Erythroblast (primary cell): ENCODE measurements around the gene ELMO3.

Experiments used
- GATA1 ChIP-seq: IDR thresholded peaks from 2 replicates; pipeline ENCODE4 v1.6.1; 2011; ENCODE audit warnings: low read depth, mild to moderate bottlenecking, control low read depth, low read length, moderate library complexity
- POLR2A ChIP-seq: IDR thresholded peaks from 2 replicates; pipeline ENCODE4 v1.6.1; 2011; ENCODE audit warnings: mild to moderate bottlenecking, low read length

DNA sequence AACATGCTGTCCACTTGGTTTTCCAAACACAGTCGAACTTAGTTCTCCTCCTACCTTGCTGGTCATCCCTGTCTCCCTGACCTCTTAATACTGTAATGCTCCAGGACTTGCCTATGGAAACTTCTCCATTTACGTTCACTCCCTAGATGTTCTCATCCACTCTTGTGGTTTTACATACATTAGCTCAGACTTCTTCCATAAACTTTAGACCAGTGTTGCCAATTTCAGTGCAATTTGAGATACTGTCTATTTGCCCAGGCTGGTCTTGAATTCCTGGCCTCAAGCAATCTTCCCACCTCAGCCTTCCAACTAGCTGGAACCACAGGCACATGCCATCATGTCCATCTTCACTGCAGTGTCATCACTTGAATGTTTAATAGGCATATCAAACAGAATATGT, 16.6 kb upstream of the ELMO3 start:
- TF ChIP-seq POLR2A: no peak
- TF ChIP-seq GATA1: no peak
